ENCODE measurements around the gene SUSD1. TPM values are rescaled to one million over a fixed set of nuclear protein-coding genes. Genes with fewer than 3 reads are reported as not detected.
A peak's percentile ranks its signal among the peaks of the same experiment; 100 is the strongest.

The SUSD1 gene
- polyA plus RNA-seq, 1 donor from 2014 or later: 2.0 TPM

DNA sequence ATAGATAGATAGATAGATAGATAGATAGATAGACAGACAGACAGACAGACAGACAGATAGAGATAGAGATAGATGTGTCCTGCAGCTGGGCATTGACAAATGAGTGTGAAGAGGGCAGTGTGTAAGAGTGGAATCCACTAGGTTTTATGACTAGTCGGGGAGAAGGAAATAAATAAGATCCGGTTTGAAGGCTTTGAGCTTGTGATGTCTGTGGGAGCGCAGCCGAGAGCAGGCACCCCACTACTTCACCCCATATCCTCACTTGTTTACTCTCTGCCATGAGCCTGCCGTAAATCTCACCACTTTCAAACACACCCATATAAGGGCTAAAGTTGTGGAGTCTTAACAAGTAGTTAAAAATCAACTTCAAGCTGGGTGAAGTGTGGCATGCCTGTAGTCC, 1.4 kb upstream of the SUSD1 start:
- no peaks in the 10 kb centered on the region for H3K79me2 ChIP-seq (replicated peaks; ENCODE audit: insufficient read depth, low read length)
- no peaks in the 10 kb centered on the region for H3F3A ChIP-seq (ENCODE audit: insufficient read depth, low read length, poor library complexity, severe bottlenecking)
- no peak overlapping the region for H3K4me2 ChIP-seq (ENCODE audit: low read length)
- H3K27ac ChIP-seq (ENCODE audit: low read length): no peak overlapping the region
- peaks cover 18% of the 10 kb centered on the region for H3K27me3 ChIP-seq (ENCODE audit: insufficient read depth, low read depth, low read length)
- no peak overlapping the region for H3K9ac ChIP-seq (ENCODE audit: low read length)
- H3K36me3 ChIP-seq (ENCODE audit: insufficient read depth, low read length): no peaks in the 10 kb centered on the region
- H2AFZ ChIP-seq (ENCODE audit: low read depth, low read length): no peak overlapping the region
- no peak for TF ChIP-seq POLR2AphosphoS5 (IDR thresholded peaks at IDR 0.05)
- TF ChIP-seq MXI1 (conservative IDR thresholded peaks at IDR 0.05; ENCODE audit: poor library complexity, severe bottlenecking): no peak
- TF ChIP-seq RAD21 (conservative IDR thresholded peaks at IDR 0.05): no peak
- no peak for TF ChIP-seq REST (IDR thresholded peaks at IDR 0.05; ENCODE audit: borderline replicate concordance)
- no peak for TF ChIP-seq TAF1 (IDR thresholded peaks at IDR 0.05; ENCODE audit: low read depth)
- TF ChIP-seq EP300 (conservative IDR thresholded peaks at IDR 0.05; ENCODE audit: poor library complexity, severe bottlenecking): no peak
- no peak for TF ChIP-seq CTCF (IDR thresholded peaks at IDR 0.05; ENCODE audit: poor library complexity, severe bottlenecking)
- TF ChIP-seq SMC3 (conservative IDR thresholded peaks at IDR 0.05; ENCODE audit: poor library complexity): no peak
- no peak for TF ChIP-seq EZH2 (IDR thresholded peaks at IDR 0.05; ENCODE audit: borderline replicate concordance, insufficient read depth, low read length, poor library complexity, severe bottlenecking)
- H4K20me1 ChIP-seq (ENCODE audit: insufficient read depth): no peaks in the 10 kb centered on the region
- H3K9me2 ChIP-seq (ENCODE audit: insufficient read depth, low read length): no peaks in the 10 kb centered on the region
- H3K4me3 ChIP-seq (ENCODE audit: low read length): no peak overlapping the region
- no peaks in the 10 kb centered on the region for H3K9me3 ChIP-seq (ENCODE audit: low read length)

GRCh38 chr9:112175796-112176315, 759 bp upstream of the SUSD1 start:
- Histone ChIP-seq H3K9me2 (ENCODE audit: insufficient read depth, low read length) (no peaks in the 10 kb centered on the region), H2AFZ (ENCODE audit: low read depth, low read length) (no peak overlapping the region), H3F3A (ENCODE audit: insufficient read depth, low read length, poor library complexity, severe bottlenecking) (no peaks in the 10 kb centered on the region), H3K9ac (ENCODE audit: low read length) (no peak overlapping the region), H3K4me2 (ENCODE audit: low read length) (no peak overlapping the region), H3K79me2 (replicated peaks; ENCODE audit: insufficient read depth, low read length) (no peaks in the 10 kb centered on the region), H4K20me1 (ENCODE audit: insufficient read depth) (no peaks in the 10 kb centered on the region), H3K9me3 (ENCODE audit: low read length) (no peaks in the 10 kb centered on the region), H3K36me3 (ENCODE audit: insufficient read depth, low read length) (no peaks in the 10 kb centered on the region), H3K4me3 (ENCODE audit: low read length) (peak overlapping the region; percentile 63), H3K27me3 (ENCODE audit: insufficient read depth, low read depth, low read length) (peaks cover 18% of the 10 kb centered on the region), H3K27ac (ENCODE audit: low read length) (no peak overlapping the region)
- TF ChIP-seq MXI1 (conservative IDR thresholded peaks at IDR 0.05; ENCODE audit: poor library complexity, severe bottlenecking): no peak
- TF ChIP-seq REST (IDR thresholded peaks at IDR 0.05; ENCODE audit: borderline replicate concordance): no peak
- no peak for TF ChIP-seq RAD21 (conservative IDR thresholded peaks at IDR 0.05)
- TF ChIP-seq EP300 (conservative IDR thresholded peaks at IDR 0.05; ENCODE audit: poor library complexity, severe bottlenecking): no peak
- no peak for TF ChIP-seq SMC3 (conservative IDR thresholded peaks at IDR 0.05; ENCODE audit: poor library complexity)
- no peak for TF ChIP-seq CTCF (IDR thresholded peaks at IDR 0.05; ENCODE audit: poor library complexity, severe bottlenecking)
- no peak for TF ChIP-seq EZH2 (IDR thresholded peaks at IDR 0.05; ENCODE audit: borderline replicate concordance, insufficient read depth, low read length, poor library complexity, severe bottlenecking)
- TF ChIP-seq POLR2AphosphoS5 (IDR thresholded peaks at IDR 0.05): no peak
- TF ChIP-seq TAF1 (IDR thresholded peaks at IDR 0.05; ENCODE audit: low read depth): no peak

Measured in neural cell (in vitro differentiated cells).